ENCODE results near the gene CCR5. TPM values are rescaled to one million over a fixed set of nuclear protein-coding genes. Genes with fewer than 3 reads are reported as not detected.

Gene CCR5
- total and polyA plus RNA-seq, 9 of the 15 experiments (the other 6 are each of a cell fraction or from before 2014, with no cell fraction given), result not detected

DNA sequence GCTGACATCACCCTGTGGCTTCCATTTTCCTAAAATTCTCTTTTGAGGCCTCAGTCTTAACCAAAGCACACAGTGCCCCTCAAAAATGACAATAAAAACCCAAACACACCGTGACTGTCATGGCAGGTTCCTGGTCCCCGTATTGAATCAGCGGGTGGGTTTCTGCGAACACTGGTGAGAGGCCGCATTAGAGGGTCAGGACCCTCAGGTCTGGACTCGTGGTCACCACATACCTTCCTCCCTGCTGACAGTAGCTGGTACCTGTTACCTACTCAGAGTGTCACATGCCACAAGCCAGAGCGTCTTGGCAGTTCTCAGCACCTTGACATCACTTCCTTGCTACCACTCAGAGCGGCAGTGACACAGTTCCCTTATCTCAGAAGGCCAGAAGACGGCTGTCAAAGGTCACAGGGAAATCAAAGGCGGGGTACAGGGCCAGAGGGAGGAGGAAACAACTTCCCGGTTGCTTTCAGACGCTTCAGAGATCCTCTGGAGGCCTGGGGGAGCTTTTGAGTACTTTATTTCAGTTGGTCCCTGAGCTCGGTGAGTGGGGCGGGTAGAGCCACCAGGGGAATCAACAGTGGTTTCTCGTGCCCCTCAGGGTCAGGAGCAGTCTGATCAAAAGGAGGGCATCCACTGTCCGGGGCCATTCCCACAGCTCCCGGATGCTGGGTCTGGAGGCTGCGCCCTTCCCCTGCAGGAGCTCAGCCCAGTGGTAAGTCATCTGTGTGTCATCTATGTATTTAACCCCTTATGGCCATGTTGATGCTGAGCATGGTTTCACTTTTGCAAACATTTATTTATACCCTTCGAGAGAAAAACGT, 36.3 kb downstream of the CCR5 start, which contains the start of the genes CCR5AS and CCRL2 (continued):
- TF ChIP-seq SMARCB1 (IDR thresholded peaks at IDR 0.05; ENCODE audit: insufficient read length, low read depth) (no peak), MIER1 (IDR thresholded peaks at IDR 0.05; ENCODE audit: low read depth) (no peak), RBM14 (IDR thresholded peaks at IDR 0.05; ENCODE audit: borderline replicate concordance, insufficient read depth, low read depth, low read length) (no peak), HIVEP1 (CRISPR knock-in tag; IDR thresholded peaks at IDR 0.05) (0 out of 2 replicates have a peak, but pooled peaks have one; percentile 5), KLF13 (tag; IDR thresholded peaks at IDR 0.05; ENCODE audit: borderline replicate concordance, low read depth) (0 out of 2 replicates have a peak, but pooled peaks have one; percentile 56), ZNF778 (CRISPR knock-in tag; IDR thresholded peaks at IDR 0.05) (no peak), ESRRB (CRISPR knock-in tag; IDR thresholded peaks at IDR 0.05; ENCODE audit: borderline replicate concordance) (no peak), MTA2 (IDR thresholded peaks at IDR 0.05; ENCODE audit: low read depth) (peak; percentile 93), RCOR1 (IDR thresholded peaks at IDR 0.05; ENCODE audit: borderline replicate concordance in 1 of 2, low read depth in 2 of 2, low read length in 2 of 2) (peak; percentile 95 to 99)
- TF ChIP-seq, protein P1, sequence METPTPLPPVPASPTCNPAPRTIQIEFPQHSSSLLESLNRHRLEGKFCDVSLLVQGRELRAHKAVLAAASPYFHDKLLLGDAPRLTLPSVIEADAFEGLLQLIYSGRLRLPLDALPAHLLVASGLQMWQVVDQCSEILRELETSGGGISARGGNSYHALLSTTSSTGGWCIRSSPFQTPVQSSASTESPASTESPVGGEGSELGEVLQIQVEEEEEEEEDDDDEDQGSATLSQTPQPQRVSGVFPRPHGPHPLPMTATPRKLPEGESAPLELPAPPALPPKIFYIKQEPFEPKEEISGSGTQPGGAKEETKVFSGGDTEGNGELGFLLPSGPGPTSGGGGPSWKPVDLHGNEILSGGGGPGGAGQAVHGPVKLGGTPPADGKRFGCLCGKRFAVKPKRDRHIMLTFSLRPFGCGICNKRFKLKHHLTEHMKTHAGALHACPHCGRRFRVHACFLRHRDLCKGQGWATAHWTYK (CRISPR knock-in tag; IDR thresholded peaks at IDR 0.05), result peak; percentile 82
- TF ChIP-seq, protein P2, sequence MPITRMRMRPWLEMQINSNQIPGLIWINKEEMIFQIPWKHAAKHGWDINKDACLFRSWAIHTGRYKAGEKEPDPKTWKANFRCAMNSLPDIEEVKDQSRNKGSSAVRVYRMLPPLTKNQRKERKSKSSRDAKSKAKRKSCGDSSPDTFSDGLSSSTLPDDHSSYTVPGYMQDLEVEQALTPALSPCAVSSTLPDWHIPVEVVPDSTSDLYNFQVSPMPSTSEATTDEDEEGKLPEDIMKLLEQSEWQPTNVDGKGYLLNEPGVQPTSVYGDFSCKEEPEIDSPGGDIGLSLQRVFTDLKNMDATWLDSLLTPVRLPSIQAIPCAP (CRISPR knock-in tag; IDR thresholded peaks at IDR 0.05; ENCODE audit: borderline replicate concordance), result no peak
- TF ChIP-seq, protein P3, sequence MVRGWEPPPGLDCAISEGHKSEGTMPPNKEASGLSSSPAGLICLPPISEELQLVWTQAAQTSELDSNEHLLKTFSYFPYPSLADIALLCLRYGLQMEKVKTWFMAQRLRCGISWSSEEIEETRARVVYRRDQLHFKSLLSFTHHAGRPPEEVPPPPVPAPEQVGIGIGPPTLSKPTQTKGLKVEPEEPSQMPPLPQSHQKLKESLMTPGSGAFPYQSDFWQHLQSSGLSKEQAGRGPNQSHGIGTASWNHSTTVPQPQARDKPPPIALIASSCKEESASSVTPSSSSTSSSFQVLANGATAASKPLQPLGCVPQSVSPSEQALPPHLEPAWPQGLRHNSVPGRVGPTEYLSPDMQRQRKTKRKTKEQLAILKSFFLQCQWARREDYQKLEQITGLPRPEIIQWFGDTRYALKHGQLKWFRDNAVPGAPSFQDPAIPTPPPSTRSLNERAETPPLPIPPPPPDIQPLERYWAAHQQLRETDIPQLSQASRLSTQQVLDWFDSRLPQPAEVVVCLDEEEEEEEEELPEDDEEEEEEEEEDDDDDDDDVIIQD (CRISPR knock-in tag; IDR thresholded peaks at IDR 0.05), result no peak
- TF ChIP-seq, protein P4, sequence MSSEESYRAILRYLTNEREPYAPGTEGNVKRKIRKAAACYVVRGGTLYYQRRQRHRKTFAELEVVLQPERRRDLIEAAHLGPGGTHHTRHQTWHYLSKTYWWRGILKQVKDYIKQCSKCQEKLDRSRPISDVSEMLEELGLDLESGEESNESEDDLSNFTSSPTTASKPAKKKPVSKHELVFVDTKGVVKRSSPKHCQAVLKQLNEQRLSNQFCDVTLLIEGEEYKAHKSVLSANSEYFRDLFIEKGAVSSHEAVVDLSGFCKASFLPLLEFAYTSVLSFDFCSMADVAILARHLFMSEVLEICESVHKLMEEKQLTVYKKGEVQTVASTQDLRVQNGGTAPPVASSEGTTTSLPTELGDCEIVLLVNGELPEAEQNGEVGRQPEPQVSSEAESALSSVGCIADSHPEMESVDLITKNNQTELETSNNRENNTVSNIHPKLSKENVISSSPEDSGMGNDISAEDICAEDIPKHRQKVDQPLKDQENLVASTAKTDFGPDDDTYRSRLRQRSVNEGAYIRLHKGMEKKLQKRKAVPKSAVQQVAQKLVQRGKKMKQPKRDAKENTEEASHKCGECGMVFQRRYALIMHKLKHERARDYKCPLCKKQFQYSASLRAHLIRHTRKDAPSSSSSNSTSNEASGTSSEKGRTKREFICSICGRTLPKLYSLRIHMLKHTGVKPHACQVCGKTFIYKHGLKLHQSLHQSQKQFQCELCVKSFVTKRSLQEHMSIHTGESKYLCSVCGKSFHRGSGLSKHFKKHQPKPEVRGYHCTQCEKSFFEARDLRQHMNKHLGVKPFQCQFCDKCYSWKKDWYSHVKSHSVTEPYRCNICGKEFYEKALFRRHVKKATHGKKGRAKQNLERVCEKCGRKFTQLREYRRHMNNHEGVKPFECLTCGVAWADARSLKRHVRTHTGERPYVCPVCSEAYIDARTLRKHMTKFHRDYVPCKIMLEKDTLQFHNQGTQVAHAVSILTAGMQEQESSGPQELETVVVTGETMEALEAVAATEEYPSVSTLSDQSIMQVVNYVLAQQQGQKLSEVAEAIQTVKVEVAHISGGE (CRISPR knock-in tag; IDR thresholded peaks at IDR 0.05), result peak in 1 of 3 experiments; percentile 70; a peak in 1 of 6 replicates
- TF ChIP-seq, protein P5, sequence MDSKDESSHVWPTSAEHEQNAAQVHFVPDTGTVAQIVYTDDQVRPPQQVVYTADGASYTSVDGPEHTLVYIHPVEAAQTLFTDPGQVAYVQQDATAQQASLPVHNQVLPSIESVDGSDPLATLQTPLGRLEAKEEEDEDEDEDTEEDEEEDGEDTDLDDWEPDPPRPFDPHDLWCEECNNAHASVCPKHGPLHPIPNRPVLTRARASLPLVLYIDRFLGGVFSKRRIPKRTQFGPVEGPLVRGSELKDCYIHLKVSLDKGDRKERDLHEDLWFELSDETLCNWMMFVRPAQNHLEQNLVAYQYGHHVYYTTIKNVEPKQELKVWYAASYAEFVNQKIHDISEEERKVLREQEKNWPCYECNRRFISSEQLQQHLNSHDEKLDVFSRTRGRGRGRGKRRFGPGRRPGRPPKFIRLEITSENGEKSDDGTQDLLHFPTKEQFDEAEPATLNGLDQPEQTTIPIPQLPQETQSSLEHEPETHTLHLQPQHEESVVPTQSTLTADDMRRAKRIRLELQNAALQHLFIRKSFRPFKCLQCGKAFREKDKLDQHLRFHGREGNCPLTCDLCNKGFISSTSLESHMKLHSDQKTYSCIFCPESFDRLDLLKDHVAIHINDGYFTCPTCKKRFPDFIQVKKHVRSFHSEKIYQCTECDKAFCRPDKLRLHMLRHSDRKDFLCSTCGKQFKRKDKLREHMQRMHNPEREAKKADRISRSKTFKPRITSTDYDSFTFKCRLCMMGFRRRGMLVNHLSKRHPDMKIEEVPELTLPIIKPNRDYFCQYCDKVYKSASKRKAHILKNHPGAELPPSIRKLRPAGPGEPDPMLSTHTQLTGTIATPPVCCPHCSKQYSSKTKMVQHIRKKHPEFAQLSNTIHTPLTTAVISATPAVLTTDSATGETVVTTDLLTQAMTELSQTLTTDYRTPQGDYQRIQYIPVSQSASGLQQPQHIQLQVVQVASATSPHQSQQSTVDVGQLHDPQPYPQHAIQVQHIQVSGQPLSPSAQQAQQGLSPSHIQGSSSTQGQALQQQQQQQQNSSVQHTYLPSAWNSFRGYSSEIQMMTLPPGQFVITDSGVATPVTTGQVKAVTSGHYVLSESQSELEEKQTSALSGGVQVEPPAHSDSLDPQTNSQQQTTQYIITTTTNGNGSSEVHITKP (IDR thresholded peaks at IDR 0.05; ENCODE audit: partially characterized antibody), result peak; percentile 30

Measured in K562 (cell line).